H1 (cell line): ENCODE results near the gene TWSG1. TPM values are rescaled to one million over a fixed set of nuclear protein-coding genes. Genes with fewer than 3 reads are reported as not detected.

Source experiments
- CTCF ChIA-PET: fragments of 300-600 bp; sonication (Branson Sonifier 250); formaldehyde crosslinking; loops from one replicate; lab custom pipeline; 2021; ENCODE audit not compliant: partially characterized antibody; lab: Charles Lee
- POLR2A ChIA-PET: fragments of 300-600 bp; sonication (Branson Sonifier 250); formaldehyde crosslinking; loops from one replicate; lab custom pipeline; 2021; ENCODE audit warnings: inconsistent platforms; ENCODE audit not compliant: partially characterized antibody; lab: Charles Lee
- DNase-seq, 2 experiments: peaks; one replicate each; pipeline versions ENCODE4 v3.0.0 to v3.0.0-alpha.2; 2010 to 2022; ENCODE audit warnings: low spot score in 2 of 2, low read depth in 1 of 2, mixed read lengths in 1 of 2
- FAIRE-seq: peaks from 2 replicates; lab custom pipeline; 2011; peaks lifted over from hg19 to GRCh38; lab: Jason Lieb, UNC
- H2AFZ ChIP-seq: 2 replicates; pipeline ENCODE4 v1.8.1; 2012; ENCODE audit warnings: low read length, inconsistent platforms
- H2AK5ac ChIP-seq: 2 replicates; pipeline ENCODE4 v1.6.1; 2013; ENCODE audit warnings: low read depth, low read length
- H2BK120ac ChIP-seq: replicated peaks from 2 replicates; pipeline ENCODE3; 2013; ENCODE audit warnings: low read depth, low read length, inconsistent platforms
- H2BK12ac ChIP-seq: 2 replicates; pipeline ENCODE4 v1.6.1; 2013; ENCODE audit warnings: low read depth, low read length
- H2BK15ac ChIP-seq: 2 replicates; pipeline ENCODE4 v1.6.1; 2013; ENCODE audit warnings: low read length
- H2BK20ac ChIP-seq: 2 replicates; pipeline ENCODE4 v1.6.1; 2013; ENCODE audit warnings: low read length
- H2BK5ac ChIP-seq: 2 replicates; pipeline ENCODE4 v1.6.1; 2013; ENCODE audit warnings: low read depth, low read length
- H3K14ac ChIP-seq: 2 replicates; pipeline ENCODE4 v1.6.1; 2013; ENCODE audit warnings: inconsistent platforms; ENCODE audit not compliant: insufficient read length
- H3K18ac ChIP-seq: 2 replicates; pipeline ENCODE4 v1.6.1; 2013; ENCODE audit warnings: low read length; ENCODE audit errors: extremely low read depth
- H3K23ac ChIP-seq: 2 replicates; pipeline ENCODE4 v1.6.1; 2013; ENCODE audit warnings: inconsistent platforms; ENCODE audit not compliant: insufficient read length
- H3K23me2 ChIP-seq: 2 replicates; pipeline ENCODE4 v1.6.1; 2013; ENCODE audit warnings: low read depth, low read length
- H3K27ac ChIP-seq: 2 replicates; pipeline ENCODE4 v1.6.1; 2011; ENCODE audit warnings: low read depth, low read length, inconsistent platforms
- H3K27me3 ChIP-seq, 4 experiments: replicated peaks in 1 of 4; 1 replicate in 1 of 4; 2 replicates in 3 of 4; pipeline versions ENCODE4 v1.6.1 to v1.8.1; 2011 to 2013; ENCODE audit warnings: low read length in 3 of 4, mild to moderate bottlenecking in 3 of 4, inconsistent platforms in 2 of 4, mixed read lengths in 2 of 4, moderate library complexity in 1 of 4; ENCODE audit not compliant: control insufficient read depth in 3 of 4, insufficient read depth in 3 of 4; ENCODE audit errors: extremely low read depth in 1 of 4
- H3K36me3 ChIP-seq, 4 experiments: 2 replicates each; pipeline versions ENCODE4 v1.6.1 to v1.8.1; 2011 to 2013; ENCODE audit warnings: mild to moderate bottlenecking in 4 of 4, low read length in 3 of 4, moderate library complexity in 2 of 4, control low read depth in 1 of 4, inconsistent platforms in 1 of 4; ENCODE audit not compliant: insufficient read depth in 4 of 4, control insufficient read depth in 2 of 4
- H3K4ac ChIP-seq: replicated peaks from 2 replicates; pipeline ENCODE3; 2013; ENCODE audit warnings: low read length, low read depth, mixed read lengths, inconsistent platforms; ENCODE audit not compliant: insufficient read length
- H3K4me1 ChIP-seq, 4 experiments: replicated peaks in 1 of 4; 1 replicate in 1 of 4; 2 replicates in 3 of 4; pipeline versions ENCODE4 v1.6.1 to v1.8.1; 2011 to 2013; ENCODE audit warnings: low read length in 3 of 4, inconsistent platforms in 2 of 4, mixed read lengths in 1 of 4; ENCODE audit not compliant: insufficient read depth in 4 of 4, control insufficient read depth in 3 of 4
- H3K4me2 ChIP-seq, 2 experiments: 2 replicates each; pipeline versions ENCODE4 v1.6.1 to v1.8.1; 2011 to 2013; ENCODE audit warnings: low read depth in 2 of 2, low read length in 2 of 2, control low read depth in 1 of 2, inconsistent platforms in 1 of 2, mild to moderate bottlenecking in 1 of 2; ENCODE audit not compliant: insufficient read depth in 1 of 2
- H3K4me3 ChIP-seq, 4 experiments: fragments of 200-600, 300-600 bp in 1 of 4; sonication (generic), shearing (Covaris generic), sonication (Bioruptor Twin) in 1 of 4; 2 replicates each; pipeline versions ENCODE4 v1.5.1 to v1.8.1; 2011 to 2016; ENCODE audit warnings: low read length in 4 of 4, low read depth in 3 of 4, control low read depth in 2 of 4, inconsistent platforms in 2 of 4, mild to moderate bottlenecking in 2 of 4, mixed read lengths in 1 of 4, moderate library complexity in 1 of 4; ENCODE audit not compliant: insufficient read depth in 2 of 4; ENCODE audit errors: extremely low read depth in 1 of 4
- H3K56ac ChIP-seq: replicated peaks from 2 replicates; pipeline ENCODE3; 2013; ENCODE audit warnings: low read depth, mild to moderate bottlenecking, mixed read lengths, low read length, inconsistent platforms; ENCODE audit not compliant: insufficient read length
- H3K79me1 ChIP-seq: 2 replicates; pipeline ENCODE4 v1.6.1; 2013; ENCODE audit warnings: low read depth, low read length, control low read depth
- H3K79me2 ChIP-seq, 2 experiments: 2 replicates each; pipeline versions ENCODE4 v1.6.1 to v1.8.1; 2012 to 2013; ENCODE audit warnings: low read length in 2 of 2, mild to moderate bottlenecking in 2 of 2, inconsistent platforms in 1 of 2; ENCODE audit not compliant: insufficient read depth in 2 of 2, control insufficient read depth in 1 of 2
- H3K9ac ChIP-seq, 4 experiments: replicated peaks in 1 of 4; 1 replicate in 1 of 4; 2 replicates in 3 of 4; pipeline versions ENCODE4 v1.6.1 to v1.8.1; 2011 to 2013; ENCODE audit warnings: low read depth in 3 of 4, low read length in 3 of 4, control low read depth in 2 of 4, mild to moderate bottlenecking in 2 of 4, moderate library complexity in 2 of 4, inconsistent platforms in 1 of 4; ENCODE audit errors: extremely low read depth in 1 of 4
- H3K9me3 ChIP-seq, 2 experiments: 2 replicates each; pipeline versions ENCODE4 v1.6.1 to v1.8.1; 2012 to 2013; ENCODE audit warnings: mild to moderate bottlenecking in 2 of 2, moderate library complexity in 2 of 2, control low read depth in 1 of 2, inconsistent platforms in 1 of 2, low read depth in 1 of 2, low read length in 1 of 2, mixed read lengths in 1 of 2; ENCODE audit not compliant: insufficient read depth in 2 of 2
- H4K20me1 ChIP-seq, 2 experiments: replicated peaks in 1 of 2; 2 replicates each; pipeline versions ENCODE3 to v1.8.1; 2011 to 2013; ENCODE audit warnings: inconsistent platforms in 2 of 2, low read length in 2 of 2, mild to moderate bottlenecking in 1 of 2; ENCODE audit not compliant: insufficient read depth in 2 of 2, control insufficient read depth in 1 of 2
- H4K5ac ChIP-seq: 2 replicates; pipeline ENCODE4 v1.6.1; 2013; ENCODE audit warnings: low read length, low read depth, mixed read lengths, inconsistent platforms; ENCODE audit not compliant: insufficient read length
- H4K8ac ChIP-seq: 2 replicates; pipeline ENCODE4 v1.8.0; 2013; ENCODE audit warnings: mild to moderate bottlenecking, moderate library complexity, low read length, inconsistent platforms; ENCODE audit not compliant: insufficient read depth; ENCODE audit errors: extremely low read depth
- H4K91ac ChIP-seq: replicated peaks from 2 replicates; pipeline ENCODE3; 2013; ENCODE audit warnings: low read length, mixed read lengths, inconsistent platforms; ENCODE audit not compliant: insufficient read length
- BRCA1 ChIP-seq: IDR thresholded peaks from 2 replicates; pipeline ENCODE4 v1.6.1; 2012; ENCODE audit warnings: low read depth, low read length, improper control_type of control experiment
- CHD1 ChIP-seq: IDR thresholded peaks from 2 replicates; pipeline ENCODE4 v1.6.1; 2012; ENCODE audit warnings: low read depth, low read length, improper control_type of control experiment
- CHD2 ChIP-seq: IDR thresholded peaks from 2 replicates; pipeline ENCODE4 v1.6.1; 2012; ENCODE audit warnings: low read length, improper control_type of control experiment
- EGR1 ChIP-seq: IDR thresholded peaks from 2 replicates; pipeline ENCODE4 v1.6.1; 2011; ENCODE audit warnings: low read depth, low read length, borderline replicate concordance
- EZH2 ChIP-seq: fragments of 200-600 bp; sonication (generic); IDR thresholded peaks from 2 replicates; pipeline ENCODE4 v1.7.1; 2012; ENCODE audit warnings: low read depth, mild to moderate bottlenecking, moderate library complexity, low read length, inconsistent platforms; ENCODE audit not compliant: severe bottlenecking
- JUN ChIP-seq: IDR thresholded peaks from 2 replicates; pipeline ENCODE4 v1.6.1; 2011; ENCODE audit warnings: low read depth, mild to moderate bottlenecking, improper control_type of control experiment, low read length
- NRF1 ChIP-seq: IDR thresholded peaks from 2 replicates; pipeline ENCODE4 v1.6.1; 2011; ENCODE audit warnings: mild to moderate bottlenecking, low read depth, low read length, improper control_type of control experiment
- RAD21 ChIP-seq, 2 experiments: IDR thresholded peaks in 1 of 2; conservative IDR thresholded peaks in 1 of 2; 2 replicates each; pipeline ENCODE4 v1.6.1; 2011; ENCODE audit warnings: low read depth in 2 of 2, low read length in 2 of 2, improper control_type of control experiment in 1 of 2, inconsistent platforms in 1 of 2, mild to moderate bottlenecking in 1 of 2, moderate library complexity in 1 of 2
- RBBP5 ChIP-seq: IDR thresholded peaks from 2 replicates; pipeline ENCODE4 v1.7.1; 2012; ENCODE audit warnings: low read depth, mild to moderate bottlenecking, inconsistent platforms, low read length, moderate library complexity, borderline replicate concordance
- RXRA ChIP-seq: IDR thresholded peaks from 2 replicates; pipeline ENCODE4 v1.6.1; 2011; ENCODE audit warnings: low read depth, mild to moderate bottlenecking, low read length, moderate library complexity; ENCODE audit not compliant: insufficient read depth
- SP1 ChIP-seq: IDR thresholded peaks from 2 replicates; pipeline ENCODE4 v1.6.1; 2011; ENCODE audit warnings: low read depth, low read length
- TAF1 ChIP-seq: IDR thresholded peaks from 2 replicates; pipeline ENCODE4 v1.6.1; 2011; ENCODE audit warnings: mild to moderate bottlenecking, low read depth, low read length
- TEAD4 ChIP-seq: IDR thresholded peaks from 2 replicates; pipeline ENCODE4 v1.6.1; 2012; ENCODE audit warnings: low read depth, low read length, inconsistent platforms, mixed read lengths
- YY1 ChIP-seq: IDR thresholded peaks from 2 replicates; pipeline ENCODE4 v1.6.1; 2011; ENCODE audit warnings: low read depth, mild to moderate bottlenecking, low read length
- ZNF274 ChIP-seq: IDR thresholded peaks from 2 replicates; pipeline ENCODE4 v1.7.0; 2012; ENCODE audit warnings: low read length, borderline replicate concordance; ENCODE audit errors: extremely low read depth
- WGBS, 2 experiments: shearing (Covaris generic) in 1 of 2; methylation state at CpG; one replicate each; pipeline versions ENCODE4 v1.1.6 to v1.1.7; 2013 to 2015; ENCODE audit warnings: low lambda C conversion rate in 2 of 2, mixed read lengths in 2 of 2, inconsistent platforms in 1 of 2, low coverage in 1 of 2, missing lambda C conversion rate in 1 of 2; ENCODE audit not compliant: insufficient replicate concordance in 2 of 2, insufficient coverage in 1 of 2, insufficient read length in 1 of 2; ENCODE audit errors: extremely low coverage in 1 of 2, missing lambda C conversion rate in 1 of 2; 5-methylcytosine and 5-hydroxymethylcytosine counted together
- polyA plus RNA-seq, 7 experiments: library from polyadenylated mRNA; depleted of rRNA in 3 of 7; stranded (reverse) in 5 of 7; unstranded in 2 of 7; fragments of >200 nt in 5 of 7; fragments of 200-250 nt in 2 of 7; gene quantifications; 1 replicate in 5 of 7; 2 replicates in 1 of 7; 4 replicates in 1 of 7; pipeline versions ENCODE4 v1.2.1 to v1.2.3, GENCODE V29; 2011 to 2013; ENCODE audit warnings: missing spikeins in 2 of 7, mixed read lengths in 2 of 7
- total RNA-seq: library from RNA; stranded (reverse); fragmentation: NEBNext Ultra II Directional; extraction: Animal tissue kit (Norgen Biotek cat#: 25700); gene quantifications from 2 replicates; pipeline ENCODE4 v1.2.1, GENCODE V29; 2021

TWSG1 gene
- total and polyA plus RNA-seq, 2 of the 8 experiments (the other 6 are each of a cell fraction or from before 2014, with no cell fraction given), result 11.8 to 19.8 TPM

DNA sequence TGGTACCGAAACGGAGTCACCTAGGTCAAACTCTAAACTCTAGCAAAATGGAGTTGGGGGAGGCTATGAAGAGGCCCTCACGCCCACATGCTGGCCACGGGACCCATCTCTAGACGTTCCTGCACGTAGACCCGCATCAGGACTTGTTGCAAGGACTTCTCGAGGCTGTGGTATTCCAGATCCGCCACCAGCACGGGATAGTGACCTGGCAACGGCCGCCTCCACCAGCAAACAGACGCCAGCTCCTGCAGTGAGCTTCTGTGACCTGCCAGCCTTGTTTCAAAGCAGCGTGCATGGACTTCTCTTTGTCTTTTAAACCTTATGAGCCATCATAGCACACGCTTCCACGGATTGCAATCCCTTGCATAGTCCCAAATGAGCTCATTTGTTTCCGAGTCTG, 100.5 kb downstream of the TWSG1 start:
- POLR2A ChIA-PET, result no interaction called here
- Histone ChIP-seq H3K4me1 (peaks cover 0 to 11% (median 3%) of the 10 kb centered on the region in 4 experiments; a peak in 5 of 7 replicates), H3K23me2 (no peaks in the 10 kb centered on the region)
- TF ChIP-seq TEAD4, result no peak
- TF ChIP-seq BRCA1, result no peak
- no peak for TF ChIP-seq NRF1
- TF ChIP-seq RBBP5, result no peak
- TF ChIP-seq EGR1, result no peak
- TF ChIP-seq JUN, result no peak
- TF ChIP-seq RAD21 (IDR thresholded peaks at IDR 0.05 in 1 of 2, conservative IDR thresholded peaks at IDR 0.05 in 1 of 2; ENCODE audit: low read depth in 2 of 2, low read length in 2 of 2), result no peak
- TF ChIP-seq RXRA, result no peak
- no peak for TF ChIP-seq CHD1
- TF ChIP-seq CHD2, result no peak
- no peak for TF ChIP-seq YY1
- no peak for TF ChIP-seq TAF1
- no peak for TF ChIP-seq EZH2
- no peak for TF ChIP-seq ZNF274
- TF ChIP-seq SP1, result no peak

More for the DNA sequence above, 100.5 kb downstream of the TWSG1 start:
- Histone ChIP-seq H3K23ac (no peak overlapping the region), H3K4me3 (no peak overlapping the region), H4K8ac (0 out of 2 replicates have a peak overlapping the region, but pooled peaks have one; percentile 41), H2BK120ac (no peak overlapping the region), H2AK5ac (no peak overlapping the region), H4K5ac (peak overlapping the region; percentile 26), H4K91ac (peak overlapping the region; percentile 95), H2BK12ac (no peak overlapping the region), H3K79me1 (no peaks in the 10 kb centered on the region), H3K79me2 (no peaks in the 10 kb centered on the region), H2BK20ac (0 out of 2 replicates have a peak overlapping the region, but pooled peaks have one; percentile 72), H3K14ac (no peak overlapping the region), H3K9me3 (peaks cover 2 to 6% of the 10 kb centered on the region in 2 experiments; a peak in 2 of 4 replicates), H2BK5ac (no peak overlapping the region), H3K27me3 (no peaks in the 10 kb centered on the region), H3K18ac (no peak overlapping the region; the same call in 1 of the 2 replicates), H3K9ac (no peak overlapping the region), H3K4ac (peak overlapping the region; percentile 46), H3K4me2 (no peak overlapping the region), H4K20me1 (no peaks in the 10 kb centered on the region), H3K56ac (no peak overlapping the region), H3K27ac (no peak overlapping the region; the same call in 1 of the 2 replicates), H2BK15ac (peak overlapping the region; percentile 81; the same call in 1 of the 2 replicates), H2AFZ (peak overlapping the region; percentile 49; the same call in 1 of the 2 replicates), H3K36me3 (no peaks in the 10 kb centered on the region)
- no peak for FAIRE-seq
- DNase-seq, result no peak
- 92% methylated on average over 17 of the region's 17 CpGs; no CpG with 5 or more reads in 1 of the 2 experiments for WGBS, 2 experiments
- CTCF ChIA-PET, result interaction anchor here (0.7 to 1.1 kb wide), 4 partner anchors 17 to 82 kb away, joined by 3 to 4 read pairs (median 3); no protein-coding TSS in a partner anchor
